ENCODE data around the gene CALB2.
"Not testable (repeated sequence)": the region's sequence is repeated elsewhere in the genome, so short reads cannot be mapped to it uniquely, and the experiment has no call there.

CALB2 gene

DNA sequence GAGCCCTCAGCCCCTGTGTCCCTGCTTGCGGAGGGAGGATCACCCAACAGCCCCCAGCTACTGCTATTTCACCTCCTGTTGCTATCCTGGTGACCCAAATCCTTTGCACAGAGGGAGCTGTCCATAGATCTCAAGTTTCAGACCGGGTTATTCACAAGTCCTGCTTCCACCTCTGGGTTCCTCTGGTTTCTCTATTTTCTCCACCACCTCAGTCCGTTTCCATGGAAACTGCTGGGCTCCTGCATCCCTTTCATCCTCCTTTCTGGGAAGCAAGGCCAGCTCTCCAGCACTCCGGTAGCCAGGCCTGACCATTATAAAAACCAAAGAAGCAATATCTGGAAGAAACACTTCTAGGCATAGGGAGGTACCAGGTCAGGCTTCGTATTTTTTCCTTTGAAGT is 4.8 kb upstream of the CALB2 start:
- no peak for DNase-seq

DNA sequence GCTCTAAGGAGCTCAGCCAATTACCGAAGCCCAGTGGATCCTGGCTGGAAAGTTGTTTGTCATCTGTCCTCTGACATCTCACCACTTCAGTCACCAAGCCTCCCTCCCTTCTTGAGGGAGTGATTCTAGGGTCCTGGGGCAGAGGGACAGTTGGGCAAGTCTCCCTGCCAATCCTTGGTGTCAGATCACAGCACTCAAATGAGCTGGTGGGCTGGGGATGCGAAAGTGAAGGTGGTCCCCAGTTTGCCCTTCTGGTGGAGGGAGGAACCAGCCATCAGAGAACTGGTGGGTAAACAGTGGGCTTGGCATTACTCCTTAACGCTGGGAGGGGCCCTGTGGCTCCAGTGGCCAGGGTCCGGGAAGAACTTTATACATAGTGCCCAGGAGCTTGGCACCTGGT is 4.4 kb upstream of the CALB2 start:
- DNase-seq = no peak

DNA sequence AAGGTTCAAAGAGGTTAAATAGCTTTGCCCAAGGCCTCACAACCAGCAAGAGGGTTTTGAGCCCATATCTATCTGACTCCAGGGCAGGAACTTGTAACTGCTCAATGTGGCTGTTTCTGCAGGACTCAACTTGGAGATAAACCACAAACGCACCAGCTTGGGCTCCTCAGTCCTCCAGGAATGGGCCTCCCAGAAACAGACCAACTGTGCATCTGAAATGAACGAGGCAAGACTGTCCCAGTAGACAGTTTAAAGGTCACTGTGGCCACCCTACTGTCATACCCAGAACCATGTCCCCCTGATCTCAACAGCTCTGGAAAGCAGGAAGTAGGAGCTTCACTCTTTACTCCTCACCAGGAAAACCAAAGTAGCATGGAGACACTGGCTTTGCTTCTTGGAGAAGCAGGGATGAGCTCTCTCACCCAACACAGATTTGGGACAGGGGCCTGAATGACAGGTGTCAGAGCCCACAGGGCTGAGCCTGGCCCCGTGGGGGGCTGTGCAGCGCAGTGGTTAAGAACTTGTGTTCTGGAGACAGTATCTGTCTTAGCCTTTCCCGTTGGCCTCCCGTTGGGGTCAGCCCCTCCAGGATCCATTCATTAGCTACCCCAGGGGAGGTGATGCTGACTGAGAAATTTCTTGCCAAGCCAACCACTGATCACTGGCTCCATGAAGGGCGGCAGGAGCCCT is 2.3 kb upstream of the CALB2 start:
- no peak for DNase-seq

DNA sequence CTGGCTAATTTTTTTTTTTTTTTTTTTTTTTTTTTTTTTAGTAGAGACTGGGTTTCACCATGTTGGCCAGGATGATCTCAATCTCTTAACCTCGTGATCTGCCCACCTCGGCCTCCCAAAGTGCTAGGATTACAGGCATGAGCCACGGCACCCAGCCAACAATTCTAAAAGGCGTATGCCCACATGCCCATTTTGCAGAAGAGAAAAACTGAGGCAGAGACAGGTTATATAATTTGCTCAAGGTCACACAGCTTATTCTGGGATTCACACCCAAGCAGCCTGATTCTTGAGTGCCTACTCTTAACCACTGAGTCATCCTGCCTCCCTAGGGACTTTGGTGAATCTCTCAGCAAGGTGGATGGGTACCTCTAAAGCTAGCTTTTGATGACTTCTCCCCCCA is 1.6 kb upstream of the CALB2 start:
- not testable (repeated sequence) for DNase-seq

DNA sequence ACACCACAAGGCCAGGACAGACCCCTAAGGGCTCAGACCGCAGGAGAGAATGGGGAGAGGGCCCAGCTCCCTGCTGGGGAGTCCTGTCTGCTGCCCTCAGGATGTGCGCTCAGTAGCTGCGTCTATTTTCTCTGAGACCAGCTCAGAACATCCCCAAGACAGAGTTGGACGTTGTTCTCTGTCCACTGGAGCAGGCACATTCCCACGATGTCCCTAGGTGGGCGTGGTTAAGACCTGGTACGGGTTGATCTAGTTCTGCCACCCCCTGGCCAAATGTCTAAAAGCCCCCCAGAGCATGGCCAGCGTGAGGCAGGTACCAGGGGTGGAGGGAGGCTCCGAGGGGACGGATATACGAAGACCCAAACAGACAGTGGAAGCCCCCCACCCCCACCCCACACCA is 842 bp upstream of the CALB2 start:
- DNase-seq = no peak

DNA sequence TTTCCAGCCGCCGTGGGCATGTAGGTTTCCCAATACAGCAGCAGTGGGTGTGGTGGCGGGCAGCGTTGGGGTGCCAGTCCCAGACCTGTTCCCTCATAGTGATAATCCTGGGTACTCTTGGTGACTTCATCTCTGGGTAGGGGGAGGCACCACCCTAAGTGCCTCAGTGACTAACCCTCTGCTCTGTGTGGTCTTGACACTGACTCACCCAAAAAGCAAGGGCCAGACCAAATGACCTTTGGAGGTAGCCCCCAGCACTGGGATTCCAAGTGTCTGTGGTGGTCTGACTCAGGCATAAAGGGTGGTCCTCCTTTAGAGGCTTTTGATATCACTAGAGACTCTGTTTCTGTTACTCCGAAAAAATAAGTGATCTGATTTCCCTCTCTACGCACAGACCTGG is 908 bp downstream of the CALB2 start:
- no peak for DNase-seq

DNA sequence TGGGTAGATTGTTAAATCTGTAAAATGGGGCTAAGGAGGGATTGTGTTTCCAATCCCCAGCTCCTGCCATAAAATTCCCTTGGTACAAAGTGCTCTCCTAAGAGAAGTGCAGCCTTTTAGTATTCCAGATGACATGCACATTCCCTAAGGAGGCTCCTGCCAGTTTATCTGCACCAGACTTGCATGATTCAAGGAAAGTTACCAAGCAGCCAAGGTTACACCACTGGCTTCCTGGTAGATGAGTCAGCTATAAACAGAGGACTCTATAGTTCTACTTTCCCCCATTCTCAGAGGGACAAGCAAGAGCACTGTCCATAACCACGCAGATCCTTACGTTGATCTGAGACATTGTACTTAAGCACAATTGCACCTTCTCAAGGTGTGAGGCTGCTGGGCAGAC is 1.9 kb downstream of the CALB2 start:
- no peak for DNase-seq

DNA sequence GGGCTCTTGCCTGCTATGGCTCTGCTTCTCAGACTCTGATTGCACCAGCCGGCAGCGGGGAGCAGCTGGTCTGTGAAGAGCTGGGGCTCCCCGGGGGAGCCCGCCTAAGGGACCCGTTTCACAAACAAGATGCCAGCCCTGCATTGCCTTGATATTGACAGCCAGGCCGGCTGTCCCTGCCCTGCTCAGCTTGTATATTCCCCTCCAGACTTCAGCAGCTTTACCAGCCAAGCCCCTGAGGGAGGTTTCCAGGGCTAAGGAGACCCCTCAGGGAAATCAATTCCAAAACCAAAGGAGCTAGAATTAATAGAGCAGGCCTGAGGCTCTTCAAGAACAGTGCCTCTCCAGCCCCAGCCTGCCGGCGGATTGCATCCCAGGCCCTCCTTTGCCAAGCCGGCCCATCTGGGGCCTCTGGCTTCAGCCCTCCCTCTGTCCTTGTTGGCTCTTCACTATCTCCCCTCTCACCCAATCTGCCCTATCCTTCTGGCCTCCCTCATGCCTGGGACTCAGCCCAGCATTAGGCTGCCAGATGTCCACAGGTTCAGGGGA is 5.7 kb downstream of the CALB2 start:
- no peak for DNase-seq

DNA sequence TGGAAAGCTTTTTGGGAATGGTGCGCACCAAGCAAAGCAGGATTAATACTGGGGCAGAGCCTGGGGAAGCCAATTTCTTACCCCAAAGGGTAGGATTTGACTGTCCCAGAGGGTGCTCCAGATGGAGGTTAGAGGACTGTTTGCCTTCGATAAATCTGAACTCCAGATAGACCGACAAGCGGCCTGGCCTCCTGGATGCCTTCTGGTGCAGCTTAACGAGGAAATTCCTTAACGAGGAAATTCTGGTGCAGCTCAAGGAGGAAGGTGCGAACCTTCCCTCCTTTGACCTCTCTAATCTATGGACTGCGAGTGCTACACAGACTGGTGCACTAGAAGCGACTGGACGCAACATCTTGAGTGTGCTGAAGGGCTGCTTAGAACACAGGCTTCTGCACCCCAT is 6.5 kb downstream of the CALB2 start:
- DNase-seq = no peak

DNA sequence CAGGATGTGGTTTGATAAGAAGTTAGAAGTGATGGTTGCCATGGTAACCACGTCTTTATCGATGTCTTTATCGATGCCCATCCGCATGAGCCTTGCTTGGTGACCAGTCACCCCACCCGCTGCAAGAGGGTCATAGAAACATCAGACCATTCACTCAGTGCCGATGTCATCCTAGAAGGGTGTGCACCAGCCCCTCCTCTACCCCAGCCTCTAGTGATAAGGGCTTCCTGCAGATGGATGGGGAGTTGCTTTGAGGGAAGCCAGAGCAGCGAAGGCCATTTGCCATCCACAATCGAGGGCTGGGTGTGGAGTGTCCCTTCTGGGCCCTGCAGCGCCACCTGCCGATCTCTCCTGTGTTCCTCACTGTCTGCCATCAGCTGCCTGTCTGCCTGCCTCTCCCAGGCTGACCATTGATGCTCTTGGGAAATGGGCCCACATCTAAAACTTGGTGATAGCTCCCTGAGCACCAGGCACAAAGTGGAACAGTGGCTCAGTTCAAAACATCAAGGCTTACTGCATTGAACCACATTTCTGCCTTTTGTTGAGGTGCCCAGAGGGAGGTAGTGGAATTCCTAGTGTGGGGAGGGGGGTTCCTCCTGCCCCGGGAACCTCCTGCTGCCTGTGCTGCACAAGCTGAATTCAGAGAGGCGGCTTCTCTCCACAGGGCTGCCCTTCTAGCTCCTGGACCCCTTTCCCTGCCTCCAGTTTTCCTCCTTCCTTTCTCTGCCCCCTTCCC is 8.9 kb downstream of the CALB2 start:
- DNase-seq = peak in 1 of 2 donors; percentile 64

DNA sequence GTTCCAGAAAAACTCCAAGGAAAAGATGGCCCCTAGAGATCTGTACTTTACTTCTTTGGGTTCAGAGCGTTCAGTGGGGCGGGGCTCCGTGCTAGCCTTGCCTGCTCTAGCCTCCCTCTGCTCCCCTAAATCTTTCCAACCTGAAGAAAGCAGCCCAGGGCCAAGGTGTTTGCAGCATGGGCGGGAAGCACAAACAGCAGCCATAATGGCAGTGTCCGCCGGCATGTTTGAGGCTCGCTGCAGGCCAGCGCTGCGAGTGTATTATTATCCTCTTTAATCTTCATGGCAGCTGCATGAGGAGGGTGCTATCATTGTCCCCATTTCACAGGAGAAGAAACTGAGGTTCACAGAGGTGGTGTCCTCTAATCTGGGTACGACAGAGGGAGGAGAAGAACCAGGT is 10.4 kb downstream of the CALB2 start:
- no peak for DNase-seq

DNA sequence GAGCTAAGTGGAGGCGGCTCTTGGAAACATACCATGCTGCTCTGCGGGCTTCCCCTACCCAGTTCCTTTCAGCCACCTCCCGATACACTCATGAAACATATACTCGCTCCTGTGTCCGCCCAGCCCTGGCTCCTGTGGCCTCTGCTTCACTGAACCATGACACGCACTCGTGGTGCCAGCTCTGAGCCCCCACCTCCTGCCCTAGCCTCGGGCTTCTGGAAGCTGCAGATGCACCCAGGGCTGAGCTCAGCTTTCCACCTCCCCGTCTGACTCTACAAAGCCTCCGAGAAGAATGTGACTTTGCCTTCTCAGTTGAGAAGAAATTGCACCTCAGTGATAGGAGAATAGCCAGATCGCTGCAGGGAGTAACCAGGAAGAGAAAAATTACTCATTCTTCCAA is 11.0 kb downstream of the CALB2 start:
- no peak for DNase-seq

DNA sequence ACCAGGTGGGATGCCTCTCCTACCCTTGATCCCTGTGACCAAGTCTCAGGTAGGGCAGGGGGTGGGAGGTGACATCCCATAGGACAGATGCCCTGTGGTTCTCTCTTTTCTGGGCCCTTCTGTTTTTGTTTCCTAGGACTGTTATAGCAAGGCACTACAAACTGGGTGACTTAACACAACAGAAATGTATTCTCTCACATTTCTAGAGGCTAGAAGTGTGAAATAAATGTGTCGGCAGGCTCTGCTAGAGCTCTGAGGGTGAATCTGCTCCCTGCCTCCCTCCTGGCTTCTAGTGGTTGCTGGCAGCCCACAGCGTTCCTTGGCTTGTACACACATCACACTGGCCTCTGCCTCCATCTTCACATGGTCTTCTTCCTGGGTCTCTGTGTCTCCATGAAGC is 12.7 kb downstream of the CALB2 start:
- DNase-seq = no peak

DNA sequence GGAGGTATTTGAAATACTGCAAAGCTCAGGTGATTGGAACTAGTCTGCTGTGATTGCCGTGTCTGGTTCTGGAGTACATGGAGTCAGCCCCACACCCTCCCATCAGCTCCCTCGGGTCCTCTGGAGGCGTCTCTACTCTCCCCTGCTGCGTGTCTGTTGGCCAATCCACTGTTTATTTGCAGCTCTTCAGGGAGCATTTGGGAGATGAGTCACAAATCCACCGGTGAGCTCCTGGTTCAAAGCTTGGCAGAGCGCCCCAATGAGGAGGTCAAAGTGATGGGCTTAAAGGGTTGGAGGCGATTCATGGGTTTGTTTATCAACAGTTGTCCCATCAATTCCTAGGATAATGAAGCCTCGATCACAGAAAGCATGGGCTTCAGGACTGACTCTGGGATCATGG is 14.6 kb downstream of the CALB2 start:
- DNase-seq = no peak

DNA sequence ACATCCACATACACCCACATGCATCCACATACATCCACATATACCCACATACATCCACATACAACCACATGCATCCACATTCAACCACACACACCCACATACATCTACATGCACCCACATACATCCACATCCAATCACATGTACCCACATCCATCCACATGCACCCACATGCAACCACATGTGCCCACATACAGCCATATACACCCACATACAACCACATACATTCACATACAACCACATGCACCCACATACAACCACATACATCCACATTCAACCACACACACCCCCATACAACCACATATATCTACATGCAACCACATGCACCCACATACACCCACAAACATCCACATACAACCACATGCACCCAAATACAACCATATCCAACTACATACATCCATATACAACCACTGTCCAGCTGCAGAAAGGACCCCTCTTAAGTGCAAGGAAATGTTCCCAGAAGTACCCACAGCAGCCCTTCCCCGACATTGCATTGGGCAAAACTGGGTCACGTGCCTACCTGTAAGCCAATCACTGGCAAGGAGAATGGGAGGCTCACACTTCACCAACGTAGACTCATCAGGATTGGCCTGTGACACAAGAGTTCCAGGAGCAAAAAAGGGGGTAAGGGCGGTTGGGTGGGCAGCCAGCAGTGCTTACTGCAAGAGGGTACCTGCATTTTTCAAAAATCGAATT is 18.1 kb downstream of the CALB2 start:
- DNase-seq = no peak

DNA sequence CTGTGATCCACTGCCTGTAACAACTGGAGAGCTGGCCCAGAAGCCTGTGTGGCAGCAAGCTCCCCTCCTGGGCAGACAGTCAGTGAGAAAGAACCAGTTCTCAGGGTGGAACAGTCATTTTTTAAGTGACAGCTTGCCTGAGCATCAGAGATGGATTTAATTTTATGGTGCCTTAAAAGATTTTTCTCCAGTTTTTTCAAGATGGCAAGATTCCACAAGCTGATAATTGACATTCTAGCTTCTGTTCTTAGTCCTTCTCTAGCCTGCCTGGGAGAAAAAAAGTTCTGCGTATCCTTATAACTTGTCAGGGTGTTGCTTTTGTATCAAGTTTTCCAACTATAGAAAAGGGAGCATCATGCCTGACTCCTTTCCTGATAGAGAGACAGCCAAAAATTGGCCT is 21.2 kb downstream of the CALB2 start:
- no peak for DNase-seq

DNA sequence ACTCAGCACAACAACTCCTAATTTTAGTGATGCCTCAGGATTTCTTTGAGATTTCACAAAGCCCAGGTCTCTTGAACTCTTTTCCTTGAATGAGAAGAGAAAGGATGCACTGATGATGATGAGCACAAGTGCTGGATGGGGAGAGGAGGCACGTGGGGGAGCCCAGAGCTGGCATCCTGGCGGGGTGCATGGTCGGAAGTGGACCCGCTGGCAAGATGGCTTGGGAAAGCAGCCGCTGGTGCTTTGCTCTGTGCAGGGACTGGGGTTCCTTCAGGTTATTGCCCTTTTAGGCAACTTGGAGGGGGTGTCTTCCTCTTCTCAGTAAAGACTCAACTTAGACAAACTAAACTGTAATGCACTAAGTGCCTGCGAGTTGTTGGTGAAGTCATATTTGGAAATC is 22.3 kb downstream of the CALB2 start:
- DNase-seq = no peak

DNA sequence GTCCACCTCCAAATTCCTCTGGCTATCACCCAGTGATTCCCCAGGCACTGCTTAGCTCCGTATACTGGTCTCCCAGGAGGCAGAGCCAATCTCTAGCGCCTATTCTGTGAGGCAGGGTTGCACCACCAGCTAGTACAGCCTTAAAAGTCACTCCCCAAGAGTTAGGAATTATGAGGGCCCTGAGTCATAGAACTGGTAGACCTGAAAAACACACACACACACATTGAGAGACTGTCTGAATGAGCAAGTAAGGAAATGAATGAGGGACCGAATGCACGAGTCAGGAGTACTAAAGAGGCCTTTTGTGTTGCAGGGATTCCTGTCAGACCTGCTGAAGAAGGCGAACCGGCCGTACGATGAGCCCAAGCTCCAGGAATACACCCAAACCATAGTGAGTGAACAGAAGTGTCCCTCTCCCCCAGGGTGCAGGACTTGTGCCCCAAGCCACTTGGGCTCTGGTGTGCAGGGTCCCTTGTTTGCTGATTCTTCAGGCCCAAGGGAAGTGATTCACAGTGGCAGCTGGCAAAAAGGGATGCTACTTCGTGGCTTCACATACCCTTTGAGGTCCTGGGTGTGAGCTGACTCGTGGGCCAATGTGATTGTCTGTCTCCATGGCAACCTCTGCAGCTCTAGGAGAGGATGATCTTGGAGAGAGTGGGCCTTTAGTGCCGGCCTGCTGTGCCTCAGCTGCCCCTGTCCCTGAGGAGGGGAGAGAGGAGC is 24.7 kb downstream of the CALB2 start:
- no peak for DNase-seq

DNA sequence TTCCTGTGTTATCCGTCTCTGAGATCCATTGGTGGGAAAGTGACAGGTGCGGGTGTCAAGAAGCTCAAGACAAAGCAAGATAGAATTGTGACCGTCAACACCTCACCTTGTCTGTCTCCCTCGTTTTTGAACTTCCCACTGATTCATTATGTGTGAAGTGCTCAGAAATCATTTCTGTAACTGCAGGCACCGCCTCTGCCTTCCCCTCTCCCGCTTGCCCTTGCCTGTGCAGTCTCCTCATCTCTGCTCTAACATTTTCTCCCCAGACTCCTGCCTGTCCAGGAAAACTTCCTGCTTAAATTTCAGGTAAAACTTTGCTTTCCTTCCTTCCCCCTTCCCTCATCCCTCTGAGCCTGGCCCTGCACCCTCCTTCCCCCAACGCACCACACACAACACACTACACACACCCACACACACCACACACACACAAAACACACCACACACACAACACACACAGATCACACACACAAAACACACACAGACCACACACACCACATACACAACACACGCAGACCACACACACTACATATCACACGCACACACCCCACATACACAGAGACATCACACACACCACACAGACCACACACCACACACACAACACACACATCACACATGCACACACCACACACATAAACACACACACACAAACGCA is 25.7 kb downstream of the CALB2 start:
- no peak for DNase-seq

DNA sequence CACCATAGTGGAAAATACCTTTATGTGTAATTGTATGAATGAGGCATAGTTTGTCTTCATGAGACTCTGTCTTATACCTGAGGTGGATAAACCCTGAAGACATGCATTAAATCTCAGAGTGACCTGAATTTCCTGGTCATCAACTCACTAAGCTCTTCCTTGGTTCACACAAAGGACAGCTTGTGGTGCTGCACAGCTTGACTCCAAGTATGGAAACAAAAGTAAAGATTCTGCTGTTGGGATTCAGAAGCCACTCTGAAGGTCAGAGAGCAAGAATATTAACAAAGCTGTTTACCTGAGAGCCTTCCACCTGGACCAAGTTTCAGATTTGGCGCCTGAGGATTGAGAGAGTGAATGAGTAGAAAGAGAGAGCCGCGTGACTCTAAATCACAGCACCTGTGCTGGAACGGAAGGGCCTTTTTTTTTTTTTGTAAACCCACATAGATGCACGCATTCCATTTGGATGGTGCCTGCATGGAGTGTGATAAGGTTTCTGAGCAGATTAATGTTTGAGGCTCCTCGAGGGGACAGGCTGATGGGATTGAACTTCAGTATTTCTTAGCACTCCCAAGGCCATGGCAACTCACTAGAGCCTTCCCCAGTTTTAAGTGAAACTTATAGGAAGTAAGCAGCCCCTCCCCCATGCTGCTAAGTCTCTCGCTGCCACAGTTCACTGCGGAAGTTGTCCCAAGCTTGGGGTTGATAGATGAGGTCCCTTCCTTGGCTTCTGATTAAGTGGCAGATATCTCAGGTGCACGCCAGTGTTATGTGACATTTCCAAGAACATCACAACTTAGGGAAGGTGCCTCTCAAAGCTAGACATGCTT is 28.7 kb downstream of the CALB2 start:
- DNase-seq = no peak

DNA sequence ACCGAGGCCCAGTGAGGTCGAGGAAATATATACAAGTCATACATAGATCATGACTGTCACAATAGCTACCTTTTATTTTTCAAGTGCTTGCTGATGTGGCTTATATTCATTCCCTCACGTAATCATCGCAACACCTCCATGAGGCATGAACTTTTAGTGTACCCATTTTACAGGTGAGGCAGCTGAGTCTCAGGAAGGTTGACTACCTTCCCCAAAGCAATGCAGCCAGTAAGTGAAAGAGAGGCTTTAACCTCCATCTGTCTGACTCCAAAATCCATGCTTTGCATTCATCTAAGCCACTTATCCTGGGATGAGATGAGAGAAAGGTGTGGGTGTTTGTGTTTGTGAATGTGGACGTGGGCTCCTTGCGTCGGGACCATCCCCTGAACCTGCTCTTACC is 30.8 kb downstream of the CALB2 start:
- no peak for DNase-seq

DNA sequence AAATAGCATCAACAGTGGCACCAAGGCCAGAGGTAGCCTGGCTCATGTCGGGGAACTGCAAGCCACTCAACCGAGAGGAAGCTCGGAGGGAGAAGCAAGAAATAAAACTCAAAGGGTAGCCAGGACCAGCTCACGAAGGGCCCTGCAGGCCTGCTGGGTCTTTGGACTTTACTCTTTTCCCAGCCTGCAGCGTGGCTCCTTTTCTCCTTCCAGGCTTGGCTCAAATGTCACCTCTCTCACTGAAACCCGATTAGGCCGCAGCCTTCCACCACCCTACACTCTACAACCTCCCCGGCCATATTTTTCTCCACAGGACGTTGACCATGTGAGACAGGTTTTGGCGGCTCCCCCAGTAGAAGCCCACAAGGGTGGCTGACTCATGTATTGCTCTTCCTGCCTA is 38.1 kb downstream of the CALB2 start:
- DNase-seq = no peak
